GM12891 (cell line): ENCODE results near the gene AXIN2.

Source experiments
- POLR2A ChIP-seq: IDR thresholded peaks from 2 replicates; pipeline ENCODE4 v1.6.1; 2011; ENCODE audit warnings: low read depth, low read length, control low read depth
- POLR2AphosphoS5 ChIP-seq: IDR thresholded peaks from 2 replicates; pipeline ENCODE4 v1.6.1; 2011; ENCODE audit warnings: low read depth, low read length, control low read depth
- SPI1 ChIP-seq: IDR thresholded peaks from 2 replicates; pipeline ENCODE4 v1.6.1; 2011; ENCODE audit warnings: low read depth, low read length, control low read depth

DNA sequence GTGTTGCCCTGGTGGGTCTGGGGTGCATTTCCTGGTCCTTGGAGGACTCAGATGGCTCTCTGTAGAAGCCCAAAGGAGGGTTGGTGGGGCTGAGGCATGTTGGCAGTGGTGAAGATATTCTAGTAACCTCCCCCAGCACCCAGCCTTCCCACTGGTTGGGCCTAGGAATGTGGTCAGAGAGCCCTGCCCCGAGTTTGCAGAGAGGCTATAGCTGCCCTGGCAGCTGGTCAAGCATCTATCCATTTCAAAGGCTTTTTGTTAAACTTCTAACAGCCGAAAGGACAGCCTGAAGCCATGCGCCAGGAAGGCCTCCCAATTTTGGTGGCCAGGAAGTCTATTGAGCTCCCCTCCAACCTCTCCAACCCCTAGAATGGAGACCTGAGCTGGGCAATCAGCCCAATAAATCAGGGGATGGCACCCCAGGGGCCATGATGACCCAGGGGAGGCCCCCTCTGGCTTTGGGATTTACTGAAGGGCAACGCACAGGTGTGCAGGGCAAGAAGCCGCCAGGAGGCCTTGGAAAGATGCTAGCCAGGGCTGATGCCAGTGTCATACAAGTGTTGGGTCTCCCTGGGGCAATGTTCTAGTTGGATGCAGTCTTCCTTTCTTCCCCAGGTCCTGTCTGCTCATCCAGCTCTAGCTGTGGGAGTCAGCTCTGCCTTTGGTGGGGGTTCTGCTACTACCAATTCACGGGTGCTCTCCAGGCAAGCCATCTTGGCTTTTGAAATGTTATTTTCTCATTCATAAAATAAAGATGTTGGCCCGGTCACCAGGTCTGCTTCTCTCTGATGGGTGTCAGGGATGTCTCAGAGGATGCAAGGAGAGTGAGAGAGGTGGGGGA lies 30.9 kb upstream of the AXIN2 start:
- TF ChIP-seq POLR2A = no peak
- no peak for TF ChIP-seq SPI1
- TF ChIP-seq POLR2AphosphoS5 = no peak
